ENCODE data around the gene THAP5.

GRCh38 chr7:108535257-108535656 is 34.2 kb downstream of the THAP5 start:
- TF ChIP-seq CTCF (IDR thresholded peaks at IDR 0.05) (no peak), POLR2A (IDR thresholded peaks at IDR 0.05) (no peak)

Data from thyroid gland (tissue), 4 donors.